Right lobe of liver (tissue), 6 donors: ENCODE results near the gene CATSPERE. TPM values are rescaled to one million over a fixed set of nuclear protein-coding genes. Genes with fewer than 3 reads are reported as not detected.

Experiments
- ATAC-seq, 4 donors: fragments of 200-7000 bp; cut with Tn5 transposase; one replicate each; pipeline ENCODE4 v1.9.1; 2020; ENCODE audit warnings: mild to moderate bottlenecking in 4 of 4, moderate library complexity in 4 of 4
- DNase-seq, 3 donors: peaks; one replicate each; pipeline ENCODE4 v3.0.0-alpha.2; 2020
- H3K27ac ChIP-seq, 3 donors: fragments of 200-600 bp; one replicate each; pipeline ENCODE4 v1.8.0; 2022
- H3K27me3 ChIP-seq, 2 donors: fragments of 200-600 bp; one replicate each; pipeline ENCODE4 v1.8.0; 2022
- H3K36me3 ChIP-seq, 4 donors: fragments of 200-600 bp; sonication (generic) in 1 of 4; one replicate each; pipeline versions ENCODE4 v1.5.1 to v1.8.0; 2017 to 2022; ENCODE audit warnings: control low read depth in 1 of 4
- H3K4me1 ChIP-seq, 4 donors: fragments of 200-600 bp; sonication (generic) in 1 of 4; one replicate each; pipeline versions ENCODE4 v1.5.1 to v1.8.0; 2017 to 2022; ENCODE audit warnings: control low read depth in 1 of 4
- H3K4me3 ChIP-seq, 3 donors: fragments of 200-600 bp; one replicate each; pipeline ENCODE4 v1.8.0; 2022
- H3K9me3 ChIP-seq, 4 donors: fragments of 200-600 bp; sonication (generic) in 1 of 4; one replicate each; pipeline versions ENCODE4 v1.5.1 to v1.8.0; 2017 to 2022; ENCODE audit warnings: control low read depth in 1 of 4
- POLR2A ChIP-seq: fragments of 450-650 bp; IDR thresholded peaks from one replicate; pipeline ENCODE4 v1.6.1; 2017; ENCODE audit warnings: antibody characterized with exemption, mild to moderate bottlenecking
- WGBS: methylation state at CpG from one replicate; pipeline ENCODE4 v1.1.6; 2018; ENCODE audit warnings: low coverage, low lambda C conversion rate; ENCODE audit not compliant: insufficient coverage; ENCODE audit errors: missing lambda C conversion rate; 5-methylcytosine and 5-hydroxymethylcytosine counted together
- intact Hi-C, 2 donors: fragments of 100-400 bp; cut with DNase I; formaldehyde crosslinking; loops; one replicate each; pipeline versions ENCODE4 v1.11.2 to v1.14.1; 2022
- total RNA-seq, 6 experiments: library from RNA; depleted of rRNA in 2 of 6; stranded (reverse); fragments of >200 nt in 2 of 6; fragmentation: NEBNext Ultra II Directional in 3 of 6; extraction: Animal tissue kit (Norgen Biotek cat#: 25700) in 3 of 6; gene quantifications; one replicate each; pipeline versions ENCODE4 v1.1.0 to v1.2.4, GENCODE V29; 2016 to 2023
- TF ChIP-seq, protein P1 (sequence below), 4 donors: fragments of 200-600 bp in 3 of 4; fragments of 450-650 bp in 1 of 4; IDR thresholded peaks; one replicate each; pipeline versions ENCODE4 v1.5.1 to v1.8.0; 2016 to 2022; ENCODE audit warnings: antibody characterized with exemption in 4 of 4, mild to moderate bottlenecking in 2 of 4
- donor health status: DM: no; HTN: yes; CAD: no.
- donor health status: DM: no; HTN: no; CAD: no.
- donor health status: DM: no; HTN: no; CAD: no.
- donor health status: DM: no; HTN: yes; CAD: no.
- donor health status: DM: no; HTN: yes; CAD: no.

CATSPERE gene
- total RNA-seq, 6 experiments from 2014 or later: 0.31 to 1.3 (median 0.70) TPM

DNA sequence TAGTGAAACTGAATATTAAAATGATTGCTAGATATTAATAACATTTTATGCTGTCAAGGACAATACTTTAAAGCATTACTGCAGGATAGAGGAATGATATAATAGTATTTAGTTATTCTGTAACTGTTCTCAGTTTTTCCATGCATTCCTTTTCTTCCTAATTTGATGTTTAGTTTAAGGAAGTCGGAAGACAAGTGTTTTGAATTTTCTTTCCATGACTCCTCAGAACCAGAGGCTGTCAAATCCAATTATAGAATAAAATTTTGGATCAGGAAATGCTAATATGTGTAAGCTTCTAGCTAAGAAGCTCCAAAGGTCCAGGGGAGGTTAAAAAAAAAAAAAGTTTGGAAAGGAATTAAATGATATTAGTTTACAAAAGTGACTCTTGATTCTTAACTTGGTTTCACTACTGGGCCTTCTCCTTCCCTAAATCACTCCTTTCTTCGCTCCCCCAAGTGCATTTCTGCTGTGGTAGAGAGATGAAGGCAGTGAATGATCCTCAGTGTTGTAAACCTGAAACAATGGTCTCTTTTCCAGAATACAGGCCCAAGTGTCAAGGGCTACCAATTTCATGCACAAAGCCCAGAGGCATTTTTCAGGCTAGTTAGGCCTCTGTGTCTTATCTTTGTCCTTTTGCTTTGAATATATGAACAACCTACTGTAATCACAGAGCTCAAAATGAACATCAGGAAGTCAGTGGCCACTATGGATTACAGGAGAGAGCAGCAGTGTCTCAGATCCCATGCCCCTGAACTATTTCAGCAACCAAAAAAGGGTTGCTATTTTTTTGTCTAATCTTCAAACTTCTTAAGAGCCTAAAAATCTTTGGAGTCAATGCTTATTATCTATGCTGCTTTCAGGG is 15.5 kb upstream of the CATSPERE start:
- 71% methylated on average over 2 of the region's 2 CpGs for WGBS
- peak overlapping the region in 2 of 3 donors; percentile 6 to 24 for H3K27ac ChIP-seq
- TF ChIP-seq, protein P1, sequence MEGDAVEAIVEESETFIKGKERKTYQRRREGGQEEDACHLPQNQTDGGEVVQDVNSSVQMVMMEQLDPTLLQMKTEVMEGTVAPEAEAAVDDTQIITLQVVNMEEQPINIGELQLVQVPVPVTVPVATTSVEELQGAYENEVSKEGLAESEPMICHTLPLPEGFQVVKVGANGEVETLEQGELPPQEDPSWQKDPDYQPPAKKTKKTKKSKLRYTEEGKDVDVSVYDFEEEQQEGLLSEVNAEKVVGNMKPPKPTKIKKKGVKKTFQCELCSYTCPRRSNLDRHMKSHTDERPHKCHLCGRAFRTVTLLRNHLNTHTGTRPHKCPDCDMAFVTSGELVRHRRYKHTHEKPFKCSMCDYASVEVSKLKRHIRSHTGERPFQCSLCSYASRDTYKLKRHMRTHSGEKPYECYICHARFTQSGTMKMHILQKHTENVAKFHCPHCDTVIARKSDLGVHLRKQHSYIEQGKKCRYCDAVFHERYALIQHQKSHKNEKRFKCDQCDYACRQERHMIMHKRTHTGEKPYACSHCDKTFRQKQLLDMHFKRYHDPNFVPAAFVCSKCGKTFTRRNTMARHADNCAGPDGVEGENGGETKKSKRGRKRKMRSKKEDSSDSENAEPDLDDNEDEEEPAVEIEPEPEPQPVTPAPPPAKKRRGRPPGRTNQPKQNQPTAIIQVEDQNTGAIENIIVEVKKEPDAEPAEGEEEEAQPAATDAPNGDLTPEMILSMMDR (IDR thresholded peaks at IDR 0.05): no peak
- no peak for TF ChIP-seq POLR2A
- no peak overlapping the region for H3K4me3 ChIP-seq
- no peaks in the 10 kb centered on the region for H3K27me3 ChIP-seq
- H3K36me3 ChIP-seq: no peaks in the 10 kb centered on the region
- DNase-seq (no peak), ATAC-seq (no peak)
- intact Hi-C loops: no loop called here
- H3K9me3 ChIP-seq: no peaks in the 10 kb centered on the region
- H3K4me1 ChIP-seq: peaks cover 0 to 8% (median 6%) of the 10 kb centered on the region in 4 donors

DNA sequence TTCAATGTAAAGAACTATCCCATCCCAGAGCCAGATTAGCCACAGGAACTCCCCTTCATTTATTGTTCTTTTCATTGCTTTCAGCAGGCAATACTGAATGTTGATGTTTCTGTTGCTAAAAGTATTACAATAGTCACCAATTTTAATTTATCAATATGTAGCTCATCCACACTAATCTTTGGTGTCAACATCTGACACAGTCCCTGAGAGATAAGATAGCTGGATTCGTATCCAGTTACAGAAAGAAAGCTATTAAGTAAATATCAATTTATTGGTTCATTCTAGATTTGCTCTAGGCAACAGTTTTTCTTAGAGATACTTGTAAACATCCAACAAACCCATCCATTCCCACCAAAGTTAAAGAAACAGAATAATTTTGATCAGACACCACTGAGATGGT is 14.0 kb upstream of the CATSPERE start:
- Histone ChIP-seq H3K36me3 (no peaks in the 10 kb centered on the region), H3K27me3 (no peaks in the 10 kb centered on the region), H3K4me1 (peaks cover 0 to 8% (median 6%) of the 10 kb centered on the region in 4 donors), H3K27ac (no peak overlapping the region), H3K9me3 (no peaks in the 10 kb centered on the region), H3K4me3 (no peak overlapping the region)
- no peak for ATAC-seq
- WGBS: 19% methylated on average over 1 of the region's 1 CpG
- no peak for DNase-seq
- TF ChIP-seq, protein P1 (IDR thresholded peaks at IDR 0.05): no peak
- no peak for TF ChIP-seq POLR2A
- intact Hi-C loops: no loop called here

DNA sequence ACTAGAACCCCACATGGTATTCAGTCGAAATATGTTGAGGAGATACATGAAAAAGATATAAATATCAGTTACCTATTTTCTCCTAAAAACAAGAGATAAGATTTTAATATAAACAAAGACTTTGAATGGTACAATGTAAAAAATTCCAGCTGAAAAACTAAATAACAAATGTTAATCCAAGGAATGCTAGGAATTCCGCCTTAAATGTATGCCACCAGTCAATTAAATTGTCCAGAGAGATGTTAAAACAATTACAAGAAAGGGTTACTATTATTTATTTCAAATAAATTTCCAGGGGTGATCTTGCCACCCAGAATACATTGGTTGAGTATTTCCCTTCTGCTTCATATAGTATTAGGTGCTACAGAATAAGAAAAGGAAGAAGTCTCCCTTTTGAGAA is 13.5 kb upstream of the CATSPERE start:
- ATAC-seq (no peak), DNase-seq (no peak)
- H3K27ac ChIP-seq: no peak overlapping the region
- TF ChIP-seq POLR2A: no peak
- TF ChIP-seq, protein P1 (IDR thresholded peaks at IDR 0.05): no peak
- WGBS: 84% methylated on average over 2 of the region's 2 CpGs
- no peaks in the 10 kb centered on the region for H3K9me3 ChIP-seq
- no peaks in the 10 kb centered on the region for H3K36me3 ChIP-seq
- peaks cover 0 to 11% (median 6%) of the 10 kb centered on the region in 4 donors for H3K4me1 ChIP-seq
- no peaks in the 10 kb centered on the region for H3K27me3 ChIP-seq
- H3K4me3 ChIP-seq: no peak overlapping the region
- intact Hi-C loops: no loop called here

DNA sequence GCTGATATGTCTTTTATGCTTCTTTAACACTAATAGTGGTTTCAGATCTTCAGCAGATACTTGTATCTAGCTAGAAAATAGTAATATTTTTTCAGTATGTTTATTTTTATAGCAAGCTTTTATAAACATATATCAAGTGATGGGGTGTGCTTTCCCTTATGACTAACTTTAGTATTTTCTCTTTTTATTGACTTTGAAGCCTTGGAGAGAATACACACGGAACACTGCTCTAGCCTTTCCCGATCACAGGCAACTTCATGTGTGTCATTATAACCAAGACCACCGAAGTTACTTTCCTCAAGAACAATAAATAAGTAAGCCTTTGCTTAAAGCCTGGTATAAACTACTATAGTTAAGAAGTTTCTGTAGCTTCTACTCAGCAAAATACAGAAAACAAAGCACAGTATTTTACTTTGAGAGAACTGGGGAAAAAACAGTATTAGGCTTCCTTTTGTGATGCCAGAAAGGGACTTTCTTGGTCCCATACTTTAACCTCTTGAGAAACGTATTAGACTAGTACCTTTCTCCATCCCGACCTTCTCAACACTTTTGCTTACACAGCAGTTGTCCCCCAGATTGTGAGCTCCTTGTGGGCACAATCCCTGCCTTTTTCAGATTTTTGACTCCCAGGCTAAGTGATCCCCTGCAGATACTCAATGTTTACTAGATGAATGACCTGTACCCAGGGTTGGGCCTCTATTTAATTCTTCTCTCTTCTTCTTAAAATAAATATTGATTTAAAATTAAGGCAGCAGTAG is 12.6 kb upstream of the CATSPERE start:
- 86% methylated on average over 5 of the region's 5 CpGs for WGBS
- intact Hi-C loops: no loop called here
- TF ChIP-seq POLR2A: no peak
- TF ChIP-seq, protein P1 (IDR thresholded peaks at IDR 0.05): no peak
- ATAC-seq (no peak), DNase-seq (no peak)
- H3K9me3 ChIP-seq: no peaks in the 10 kb centered on the region
- H3K36me3 ChIP-seq: no peaks in the 10 kb centered on the region
- peaks cover 0 to 14% (median 6%) of the 10 kb centered on the region in 4 donors for H3K4me1 ChIP-seq
- no peaks in the 10 kb centered on the region for H3K27me3 ChIP-seq
- H3K27ac ChIP-seq: no peak overlapping the region
- H3K4me3 ChIP-seq: no peak overlapping the region
